Transverse colon (tissue), 3 donors: ENCODE data around the gene GTF2I.
"Not testable (repeated sequence)": the region's sequence is repeated elsewhere in the genome, so short reads cannot be mapped to it uniquely, and the experiment has no call there.

Experiments
- CTCF ChIP-seq, 5 experiments: fragments of 200-600 bp in 3 of 5; fragments of 450-650 bp in 2 of 5; sonication (generic) in 3 of 5; IDR thresholded peaks; 1 replicate in 2 of 5; 2 replicates in 3 of 5; pipeline ENCODE4 v1.5.1; 2016 to 2017; ENCODE audit warnings: antibody characterized with exemption in 5 of 5, inconsistent platforms in 3 of 5, mild to moderate bottlenecking in 2 of 5, moderate library complexity in 1 of 5
- POLR2A ChIP-seq: fragments of 450-650 bp; IDR thresholded peaks from one replicate; pipeline ENCODE4 v1.6.1; 2016; ENCODE audit warnings: antibody characterized with exemption, mild to moderate bottlenecking, moderate library complexity

DNA sequence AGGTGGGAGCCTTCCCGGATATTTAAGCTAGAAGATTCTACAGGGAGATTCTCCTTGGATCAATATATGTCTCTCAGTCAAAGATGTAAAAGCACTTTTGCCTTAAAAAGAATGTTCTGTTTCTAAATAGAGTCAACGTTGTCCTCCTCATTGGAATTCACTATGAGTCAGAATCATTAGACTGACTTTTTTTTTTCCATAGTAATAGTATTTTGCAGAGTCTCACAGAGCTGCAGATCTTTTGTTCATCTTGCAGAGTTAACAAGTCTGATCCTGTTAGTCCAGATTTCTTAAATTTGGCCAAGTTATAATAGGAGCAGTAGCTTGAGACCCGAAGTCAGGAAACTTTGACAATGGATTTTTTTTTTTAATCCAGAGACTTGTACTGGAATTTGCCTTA, 101.5 kb downstream of the GTF2I start:
- TF ChIP-seq POLR2A; CTCF (IDR thresholded peaks at IDR 0.05): not testable (repeated sequence)
